Measurements from ENCODE around the gene AICDA. TPM values are rescaled to one million over a fixed set of nuclear protein-coding genes. Genes with fewer than 3 reads are reported as not detected.
"Not testable (repeated sequence)": the region's sequence is repeated elsewhere in the genome, so short reads cannot be mapped to it uniquely, and the experiment has no call there.

Gene AICDA
- not detected in 2 replicates for total RNA-seq (2014; rRNA removed; shearing (Covaris generic))

- DNase-seq (ENCODE audit: low spot score) = no peak
Measured at GRCh38 chr12:8612629-8613028, at the start of gene AICDA. AICDA (minus strand) TSS chr12:8612859; CDS start chr12:8612767, 92 bp downstream.

- DNase-seq (ENCODE audit: low spot score) = no peak
Measured at GRCh38 chr12:8661751-8662150, 49.1 kb upstream of the AICDA start.

GRCh38 chr12:8661016-8661415 lies 48.4 kb upstream of the AICDA start:
- DNase-seq (ENCODE audit: low spot score) = no peak

GRCh38 chr12:8658346-8658745 lies 45.7 kb upstream of the AICDA start:
- DNase-seq (ENCODE audit: low spot score) = peak; percentile 47

- no peak for DNase-seq (ENCODE audit: low spot score)
Measured at GRCh38 chr12:8655421-8655820, 42.8 kb upstream of the AICDA start.

GRCh38 chr12:8648576-8649205 lies 36.0 kb upstream of the AICDA start:
- no peak for DNase-seq (ENCODE audit: low spot score)

- no peak for DNase-seq (ENCODE audit: low spot score)
Measured at GRCh38 chr12:8647968-8648367, 35.3 kb upstream of the AICDA start.

GRCh38 chr12:8644345-8645248 lies 31.9 kb upstream of the AICDA start:
- DNase-seq (ENCODE audit: low spot score) = no peak

GRCh38 chr12:8642775-8643174 lies 30.1 kb upstream of the AICDA start:
- DNase-seq (ENCODE audit: low spot score) = no peak

GRCh38 chr12:8639936-8640335 lies 27.3 kb upstream of the AICDA start:
- DNase-seq (ENCODE audit: low spot score) = no peak

- no peak for DNase-seq (ENCODE audit: low spot score)
Measured at GRCh38 chr12:8638951-8639350, 26.3 kb upstream of the AICDA start.

- DNase-seq (ENCODE audit: low spot score) = no peak
Measured at GRCh38 chr12:8637666-8638065, 25.0 kb upstream of the AICDA start.

- no peak for DNase-seq (ENCODE audit: low spot score)
Measured at GRCh38 chr12:8637244-8637643, 24.6 kb upstream of the AICDA start.

GRCh38 chr12:8636581-8636980 lies 23.9 kb upstream of the AICDA start:
- DNase-seq (ENCODE audit: low spot score) = no peak

- not testable (repeated sequence) for DNase-seq (ENCODE audit: low spot score)
Measured at GRCh38 chr12:8636007-8636346, 23.3 kb upstream of the AICDA start.

GRCh38 chr12:8635342-8636006 lies 22.8 kb upstream of the AICDA start:
- not testable (repeated sequence) for DNase-seq (ENCODE audit: low spot score)

GRCh38 chr12:8630131-8630530 lies 17.5 kb upstream of the AICDA start:
- DNase-seq (ENCODE audit: low spot score) = no peak

- peak; percentile 63 for DNase-seq (ENCODE audit: low spot score)
Measured at GRCh38 chr12:8629486-8630033, 16.9 kb upstream of the AICDA start.

GRCh38 chr12:8628731-8629130 lies 16.1 kb upstream of the AICDA start:
- DNase-seq (ENCODE audit: low spot score) = peak; percentile 28

- DNase-seq (ENCODE audit: low spot score) = not testable (repeated sequence)
Measured at GRCh38 chr12:8624750-8625149, 12.1 kb upstream of the AICDA start.

- DNase-seq (ENCODE audit: low spot score) = no peak
Measured at GRCh38 chr12:8622646-8623045, 10.0 kb upstream of the AICDA start.

GRCh38 chr12:8615206-8615605 lies 2.5 kb upstream of the AICDA start:
- no peak for DNase-seq (ENCODE audit: low spot score)
